Measurements from ENCODE around the gene GRIK2.

GRIK2 gene

DNA sequence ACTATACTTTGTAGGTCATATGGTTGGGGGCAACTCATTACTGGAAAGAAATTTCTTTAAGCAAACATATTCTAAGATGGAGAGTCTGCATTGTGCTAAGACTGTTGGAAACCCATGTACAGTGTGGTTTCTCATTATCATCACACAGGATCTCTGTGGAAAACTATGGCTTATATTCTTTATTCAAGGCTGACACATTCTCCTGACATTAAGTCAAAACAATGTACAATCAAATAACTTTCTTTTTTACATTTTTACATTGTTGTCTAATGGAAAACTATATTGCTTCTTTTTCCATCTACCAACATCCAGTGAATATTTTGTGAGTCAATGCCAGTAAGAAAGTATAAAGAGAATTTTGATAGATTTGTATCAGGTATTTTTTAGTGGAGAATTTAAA lies 417.6 kb downstream of the GRIK2 start:
- DNase-seq = no peak

DNA sequence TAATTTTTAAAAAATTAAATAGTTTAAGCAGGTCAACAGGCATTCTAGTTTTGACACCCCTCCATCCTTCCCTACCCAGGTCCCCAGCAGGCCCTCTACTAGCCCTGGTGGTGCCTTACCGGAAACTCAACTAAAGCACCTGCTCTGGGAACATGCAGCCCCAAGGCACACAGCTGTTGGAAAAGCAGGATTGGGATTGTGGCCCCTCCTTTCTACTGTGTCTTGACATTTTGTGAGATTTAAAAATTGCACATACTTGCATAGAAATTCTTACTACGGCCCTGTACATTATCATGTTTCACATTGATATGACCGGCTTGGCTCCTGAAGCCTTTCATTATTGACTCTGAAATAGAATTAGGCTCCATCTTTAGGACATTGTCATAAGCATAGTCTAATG lies 423.2 kb downstream of the GRIK2 start:
- no peak for DNase-seq

DNA sequence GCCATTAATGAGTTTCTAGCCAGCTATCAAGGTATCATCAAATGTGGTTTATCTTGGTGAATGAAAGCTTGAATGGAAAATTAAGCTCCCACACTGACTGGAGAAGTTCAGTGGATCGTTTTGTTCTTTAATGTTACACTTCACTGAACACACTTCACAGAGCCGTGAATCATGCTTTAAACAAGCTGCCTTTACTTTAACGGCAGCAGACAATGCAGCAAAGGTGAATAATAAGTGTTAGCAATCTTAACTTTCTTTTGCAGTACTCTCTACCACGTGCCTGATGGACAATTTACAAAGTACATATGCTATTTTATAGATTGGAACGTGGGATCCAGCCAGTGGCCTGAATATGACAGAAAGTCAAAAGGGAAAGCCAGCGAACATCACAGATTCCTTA lies 424.5 kb downstream of the GRIK2 start:
- no peak for DNase-seq

DNA sequence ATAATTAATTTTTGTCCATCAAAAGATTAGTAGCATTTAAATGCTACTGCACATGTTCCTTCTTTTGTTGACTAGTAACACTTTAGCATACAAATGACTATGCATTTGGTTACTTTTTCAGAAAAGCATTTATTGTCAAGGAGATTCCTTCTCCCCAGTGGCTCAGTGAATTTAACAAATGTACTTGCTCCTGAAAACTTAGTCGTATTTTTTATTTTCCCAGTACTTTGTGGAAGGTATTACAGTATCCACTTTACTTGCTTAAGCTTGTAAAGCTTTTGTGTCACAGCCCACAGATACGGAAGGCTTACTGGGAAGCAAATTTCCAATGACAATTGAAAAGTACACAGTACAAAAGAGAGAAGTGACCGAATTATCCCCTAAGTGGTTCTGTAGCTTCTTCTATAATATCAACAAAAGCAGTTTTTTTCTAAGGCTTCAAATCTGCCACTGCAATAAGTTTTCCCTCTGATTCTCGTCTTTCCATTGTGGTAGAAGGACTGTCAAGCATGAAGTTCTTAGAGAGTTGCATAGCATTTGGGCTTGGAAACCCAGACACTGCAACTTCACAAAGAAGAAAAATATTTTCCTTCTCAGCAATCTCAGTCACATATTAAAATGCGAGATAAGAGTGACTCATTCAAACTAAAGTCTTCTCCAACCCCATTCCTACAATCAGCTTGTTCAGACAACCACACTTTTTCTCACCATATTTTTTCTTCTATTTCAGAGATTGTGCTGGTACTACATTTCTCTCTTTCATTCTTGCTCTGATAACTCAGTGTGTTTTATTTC lies 431.2 kb downstream of the GRIK2 start:
- DNase-seq = no peak

DNA sequence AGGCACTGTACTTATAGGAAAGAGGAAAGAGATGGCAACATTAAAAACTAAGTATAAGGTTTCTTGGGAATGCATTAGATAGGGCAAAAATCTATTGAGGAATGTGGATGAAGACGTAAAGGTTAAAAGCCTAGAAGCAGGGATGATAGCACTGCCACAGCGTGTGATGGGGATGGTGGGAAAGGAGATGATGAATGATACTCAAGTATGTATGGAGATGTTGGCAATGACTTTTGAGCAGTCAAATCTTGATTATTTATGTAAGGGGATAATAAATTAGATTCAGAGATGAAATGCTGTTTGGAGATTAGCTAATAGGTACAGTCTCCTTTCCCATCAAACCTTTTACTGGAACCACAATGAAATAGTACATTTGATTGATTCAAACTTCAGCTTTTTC lies 432.8 kb downstream of the GRIK2 start:
- DNase-seq = no peak

DNA sequence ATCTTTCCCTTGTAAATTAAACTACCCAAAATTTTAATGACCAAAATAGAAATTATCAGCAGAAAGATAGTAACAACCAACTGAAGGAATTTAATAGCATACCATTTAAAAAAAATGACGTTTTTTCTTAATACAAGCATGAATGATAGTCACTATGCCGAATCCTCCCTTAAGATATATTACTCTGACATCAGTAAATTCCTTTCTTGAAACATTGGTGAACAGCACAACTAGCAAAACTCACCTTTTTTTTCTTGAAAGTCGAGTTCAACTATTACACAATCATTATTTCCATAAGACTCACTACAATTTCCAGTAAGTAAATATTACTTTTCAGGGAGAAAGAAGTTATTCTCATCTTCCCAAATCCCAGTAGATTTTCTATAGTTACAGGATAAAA lies 433.2 kb downstream of the GRIK2 start:
- DNase-seq = no peak

DNA sequence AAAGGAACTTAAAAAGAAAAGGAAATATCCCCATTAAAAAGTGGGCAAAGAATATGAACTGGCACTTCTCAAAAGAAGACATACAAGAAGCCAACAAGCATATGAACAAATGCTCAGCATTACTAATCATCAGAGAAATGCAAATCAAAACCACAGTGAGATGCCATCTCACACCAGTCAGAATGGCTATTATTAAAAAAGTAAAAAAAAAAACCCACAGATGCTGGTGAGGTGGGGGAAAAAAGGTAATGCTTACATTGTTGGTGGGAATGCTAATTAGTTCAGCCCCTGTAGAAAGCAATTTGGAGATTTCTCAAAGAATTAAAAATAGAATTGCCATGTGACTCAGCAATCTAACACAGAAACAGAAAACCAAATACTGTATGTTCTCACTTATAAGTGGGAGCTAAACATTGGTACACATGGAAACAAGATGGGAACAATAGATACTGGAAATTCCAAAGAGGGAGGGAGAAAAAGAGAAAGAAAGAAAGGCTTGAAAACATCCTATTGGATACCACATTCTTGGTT lies 437.1 kb downstream of the GRIK2 start:
- DNase-seq = no peak

DNA sequence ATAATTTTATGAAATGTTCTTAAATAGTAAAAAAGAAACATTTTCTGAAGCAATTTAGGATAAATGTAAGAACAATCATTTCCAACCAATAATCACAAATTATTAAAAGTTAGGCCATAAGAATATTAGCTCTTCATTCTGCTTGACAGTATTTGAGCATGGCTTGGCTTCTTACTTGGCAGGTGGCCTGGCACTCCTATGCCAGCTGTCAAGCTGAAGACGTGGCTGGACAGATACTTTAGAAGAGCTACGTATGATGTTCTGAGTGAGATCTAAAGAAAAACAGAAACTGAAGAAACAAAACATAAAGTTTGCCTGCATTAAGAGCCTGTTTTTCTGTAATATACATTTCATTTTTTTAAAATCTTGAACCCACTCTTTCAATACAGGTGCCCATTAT lies 438.9 kb downstream of the GRIK2 start:
- no peak for DNase-seq

DNA sequence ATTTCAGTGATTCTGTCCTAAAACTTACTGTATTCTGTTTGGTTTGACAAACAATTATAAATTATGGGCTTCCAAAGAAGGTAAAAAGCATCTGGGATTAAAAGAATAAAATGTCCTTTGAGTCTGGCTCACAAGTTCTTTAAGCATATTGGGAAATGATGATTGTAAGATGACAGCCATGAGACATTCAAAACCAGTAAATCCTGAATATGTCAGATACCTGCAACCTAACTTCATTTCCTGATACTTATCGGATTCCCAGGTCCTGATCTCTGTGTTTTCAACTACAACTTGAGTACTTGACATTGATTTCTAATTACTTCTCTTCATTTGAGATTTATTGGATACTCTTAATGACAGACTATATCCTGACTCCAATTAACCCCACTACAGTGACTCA lies 446.6 kb downstream of the GRIK2 start:
- DNase-seq = no peak

DNA sequence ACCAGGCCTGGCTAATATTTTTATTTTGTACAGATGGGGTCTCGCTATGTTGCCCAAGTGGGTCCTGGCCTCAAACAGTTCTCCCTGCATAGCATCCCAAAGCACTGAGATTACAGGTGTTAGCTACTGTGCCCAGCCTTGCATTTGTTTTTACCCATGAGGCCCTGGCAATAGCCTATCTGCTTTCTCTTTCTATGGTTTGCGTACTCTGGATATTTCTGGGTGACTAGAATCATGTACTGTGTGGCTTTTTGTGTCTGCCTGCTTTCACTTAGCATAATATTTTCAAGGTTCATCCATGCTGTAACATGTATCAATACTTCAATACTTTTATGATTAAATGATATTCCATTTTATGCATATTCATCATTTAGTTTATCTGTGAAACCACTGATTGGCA lies 451.7 kb downstream of the GRIK2 start:
- no peak for DNase-seq

DNA sequence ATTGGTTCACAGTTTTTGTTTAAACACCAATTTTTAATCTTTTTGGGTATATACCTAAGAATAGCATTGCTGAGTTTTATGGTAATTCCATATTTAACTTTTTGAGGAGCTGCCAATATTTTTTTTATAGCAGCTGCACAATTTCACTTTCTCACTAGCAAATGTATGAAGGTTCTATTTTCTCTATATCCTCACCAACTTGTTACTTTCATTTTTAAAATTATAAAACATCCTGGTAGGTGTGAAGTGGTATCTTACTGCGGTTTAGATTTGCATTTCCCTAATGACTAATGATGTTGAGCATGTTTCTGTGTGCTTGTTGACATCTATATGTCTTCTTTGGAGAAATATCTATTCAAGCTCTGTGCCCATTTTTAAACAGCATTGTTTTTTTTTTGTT lies 452.1 kb downstream of the GRIK2 start:
- DNase-seq = no peak

DNA sequence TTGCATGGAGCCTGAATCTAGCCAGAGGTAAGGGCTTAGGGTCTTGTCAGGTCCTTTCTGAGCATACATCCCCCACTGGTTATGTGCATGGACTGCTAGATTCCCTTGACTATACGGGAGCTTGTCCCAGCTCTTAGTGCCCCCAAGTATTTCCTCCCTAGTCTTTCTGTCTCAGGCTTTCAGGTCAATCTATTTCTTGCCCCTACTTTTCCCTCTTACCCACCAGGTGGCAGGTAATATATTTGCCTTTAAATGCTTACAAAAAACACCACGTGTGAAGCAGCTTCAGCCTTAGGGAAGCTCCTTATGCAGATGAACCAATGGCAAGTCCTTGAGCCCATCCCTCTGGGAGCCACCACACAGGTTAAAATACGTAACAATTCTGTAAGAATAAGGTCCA lies 454.2 kb downstream of the GRIK2 start:
- DNase-seq = no peak

DNA sequence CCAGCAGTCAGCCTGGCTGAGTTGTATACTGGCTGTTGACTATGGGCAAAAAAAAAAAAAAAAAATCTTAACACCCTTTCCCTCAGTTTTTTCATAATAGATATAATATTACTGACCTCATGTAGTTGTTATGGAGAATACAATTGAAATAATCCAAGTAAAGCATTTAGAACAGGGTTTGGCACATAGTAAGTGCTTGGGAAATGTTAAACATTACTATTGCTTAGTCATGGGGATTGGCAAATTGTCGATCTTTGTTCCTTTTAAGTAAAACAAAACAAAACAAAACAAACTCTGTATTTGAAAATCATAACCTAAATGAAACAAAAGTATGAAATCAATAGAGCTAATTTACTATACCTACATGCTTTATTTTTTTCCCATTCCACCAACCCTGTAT lies 458.4 kb downstream of the GRIK2 start:
- no peak for DNase-seq

DNA sequence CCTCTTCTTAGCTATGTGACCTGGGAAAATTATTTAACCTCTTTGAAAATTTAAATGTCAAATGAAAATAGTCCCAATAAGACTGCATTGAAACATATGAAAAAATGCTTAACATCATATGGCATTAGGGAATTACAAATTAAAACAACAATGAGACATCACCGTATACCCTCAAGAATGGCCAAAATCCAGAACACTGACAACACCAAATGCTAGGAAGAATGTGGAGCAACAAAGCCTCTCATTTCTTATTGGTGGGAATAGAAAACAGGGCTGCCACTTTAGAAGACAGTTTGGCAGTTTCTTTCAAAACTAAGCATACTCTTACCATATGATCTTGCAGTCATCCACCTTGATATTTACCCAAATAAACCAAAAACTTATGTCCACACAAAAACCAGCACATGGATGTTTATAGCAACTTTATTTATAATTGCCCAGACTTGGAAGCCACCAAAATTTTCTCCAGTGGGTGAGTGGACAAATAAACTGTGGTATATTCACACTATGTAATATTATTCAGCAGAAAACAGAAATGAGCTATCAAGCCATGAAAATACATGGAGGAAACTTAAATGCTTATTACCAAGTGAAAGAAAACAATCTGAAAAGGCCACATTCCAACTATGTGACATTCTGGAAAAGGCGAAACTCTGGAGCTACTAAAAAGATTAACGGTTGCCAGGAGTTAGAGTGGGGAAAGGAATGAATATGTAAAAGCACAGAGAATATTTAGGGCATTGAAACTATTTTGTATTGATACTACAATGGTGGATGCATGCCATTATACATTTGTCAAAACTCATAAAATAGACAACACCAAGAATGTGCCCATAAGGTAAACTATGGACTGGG lies 459.9 kb downstream of the GRIK2 start:
- DNase-seq = no peak

DNA sequence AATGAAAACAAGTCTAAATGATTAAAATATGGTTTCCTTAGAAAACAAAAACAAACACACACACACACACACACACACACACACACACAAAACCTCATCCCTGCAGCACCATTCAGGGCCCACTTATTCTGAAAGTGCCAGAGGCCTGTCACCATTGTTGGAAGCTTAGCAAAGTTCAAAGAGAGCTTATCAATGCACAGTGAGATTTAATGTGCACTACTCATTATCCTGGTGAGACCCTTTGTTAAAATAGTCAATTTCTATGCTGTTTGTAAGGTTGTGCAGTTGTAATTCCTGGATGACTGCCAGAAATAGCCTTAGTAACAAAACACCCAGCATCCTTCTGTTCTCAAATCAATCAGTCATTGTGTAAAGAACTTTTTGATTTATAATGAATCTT lies 482.9 kb downstream of the GRIK2 start:
- DNase-seq = no peak

DNA sequence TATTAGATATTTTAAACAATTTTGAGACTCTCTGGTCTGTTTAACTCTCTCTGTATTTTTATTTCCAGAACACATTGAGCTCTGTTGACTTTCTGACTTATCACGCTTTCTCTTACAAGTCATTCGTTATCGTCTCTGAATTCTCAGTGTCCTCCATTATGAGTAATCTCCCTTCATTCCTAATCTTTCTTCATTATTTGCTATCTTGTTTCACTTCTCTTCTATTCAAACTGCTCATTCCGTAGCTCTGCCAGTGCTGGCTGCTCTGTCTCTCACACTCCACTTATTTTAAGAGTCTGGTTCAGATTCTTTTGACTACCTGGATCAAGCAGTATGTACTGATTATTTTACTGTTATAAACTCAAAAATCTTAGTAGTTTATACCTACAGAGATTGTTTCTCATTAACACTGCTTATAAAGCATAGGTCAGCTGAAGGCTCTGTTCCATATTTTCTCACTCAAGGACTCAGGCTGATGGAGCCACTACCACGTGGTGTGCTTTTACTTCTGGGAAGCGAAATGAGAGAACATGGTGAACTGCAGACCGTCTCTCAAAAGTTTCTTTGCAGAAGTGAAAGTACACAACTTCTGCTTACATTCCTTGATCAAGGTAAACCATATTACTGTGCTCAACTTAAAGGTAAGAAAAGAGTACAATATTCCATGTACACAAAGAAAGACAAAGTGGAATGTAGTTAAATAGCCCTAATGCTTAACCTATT lies 485.2 kb downstream of the GRIK2 start:
- no peak for DNase-seq

DNA sequence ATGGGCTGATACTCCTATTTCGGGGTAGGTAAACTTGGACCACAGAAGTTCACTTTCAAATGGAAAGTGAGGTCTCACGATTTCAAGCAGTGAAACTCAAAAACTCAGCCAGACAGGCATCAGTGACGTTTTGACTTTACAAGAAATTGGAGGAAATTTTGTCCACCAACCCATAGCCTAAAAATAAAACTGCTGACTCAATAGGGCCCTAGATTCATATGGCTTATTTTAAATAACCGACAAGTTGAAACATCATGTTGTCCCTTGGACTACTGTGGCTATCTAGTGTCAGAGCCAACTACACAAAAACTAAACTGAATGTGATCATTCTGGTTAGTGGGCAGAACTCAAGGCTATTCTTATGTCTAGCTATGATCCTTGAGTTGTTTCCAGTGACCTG lies 486.3 kb downstream of the GRIK2 start:
- no peak for DNase-seq

DNA sequence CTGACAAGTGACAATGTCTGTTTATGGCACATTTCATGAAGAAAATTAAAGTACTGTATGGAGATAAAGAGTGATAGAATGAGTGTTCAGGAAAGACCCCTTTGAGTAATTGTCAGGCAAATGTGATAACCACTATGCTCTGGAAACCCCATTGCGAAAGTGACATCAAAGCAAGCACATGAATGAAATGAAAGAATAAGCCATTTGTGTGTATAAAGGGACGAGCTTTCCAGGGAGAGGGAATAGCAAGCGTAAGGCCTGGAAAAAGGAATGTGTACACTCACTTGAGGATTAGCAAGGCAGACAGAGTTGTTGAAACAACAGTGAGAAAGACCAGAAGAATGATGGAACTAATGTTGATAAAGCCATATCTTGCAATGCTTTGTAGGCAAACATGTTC lies 490.0 kb downstream of the GRIK2 start:
- DNase-seq = no peak

DNA sequence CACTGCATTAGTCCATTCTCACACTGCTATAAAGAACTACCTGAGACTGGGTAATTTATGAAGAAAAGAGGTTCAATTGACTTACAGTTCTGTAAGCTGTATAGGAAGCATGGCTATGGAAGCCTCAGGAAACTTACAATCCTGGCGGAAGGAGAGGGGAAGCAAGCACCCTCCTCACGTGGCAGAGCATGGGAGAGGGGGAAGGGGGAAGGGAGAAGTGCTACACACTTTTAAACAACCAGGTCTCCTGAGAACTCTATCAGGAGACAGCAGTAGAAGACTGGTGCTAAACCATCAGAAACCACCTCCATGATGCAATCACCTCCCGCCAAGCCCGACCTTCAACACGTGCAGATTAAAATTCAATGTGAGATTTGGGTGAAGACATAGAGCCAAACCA lies 494.0 kb downstream of the GRIK2 start:
- no peak for DNase-seq

DNA sequence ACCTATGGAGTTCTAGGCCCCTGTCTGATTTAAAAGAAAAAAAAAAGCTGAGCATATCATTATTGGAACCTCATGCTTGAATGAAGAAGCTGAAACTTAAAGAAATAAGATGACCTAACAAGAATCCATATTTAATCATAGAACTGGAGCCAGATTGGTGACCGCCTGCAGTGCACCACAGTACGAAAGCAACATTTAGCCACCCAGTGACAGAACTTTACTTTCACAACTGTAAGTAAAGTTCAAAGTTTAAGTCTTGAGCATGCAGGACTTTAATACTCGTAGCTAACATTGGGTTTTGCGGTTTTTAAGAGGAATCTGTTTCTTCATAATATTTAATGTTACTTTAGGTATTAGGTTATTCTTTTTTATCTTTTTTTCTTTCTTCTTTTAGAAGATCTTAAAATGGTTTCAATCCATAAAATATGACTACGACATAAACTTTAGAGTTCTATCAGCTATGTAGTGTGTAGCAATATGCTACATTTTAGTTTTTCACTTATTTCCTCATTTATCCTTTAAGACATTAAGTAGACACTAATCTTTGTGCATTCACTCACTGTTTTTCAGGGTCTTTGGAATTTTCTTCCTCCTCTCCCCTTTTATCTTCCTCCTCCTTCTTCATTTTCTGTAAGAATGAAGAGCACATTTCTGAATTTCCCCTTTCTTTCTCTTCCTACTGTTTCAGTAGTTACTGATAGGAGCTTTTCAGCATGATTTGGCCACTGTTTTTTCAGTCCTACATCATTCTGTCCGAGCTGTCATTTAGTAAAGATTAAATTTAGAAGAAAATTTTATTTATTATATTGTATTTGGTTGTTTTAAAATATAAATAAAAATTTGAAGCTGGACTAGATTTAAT lies 514.1 kb downstream of the GRIK2 start:
- DNase-seq = no peak

DNA sequence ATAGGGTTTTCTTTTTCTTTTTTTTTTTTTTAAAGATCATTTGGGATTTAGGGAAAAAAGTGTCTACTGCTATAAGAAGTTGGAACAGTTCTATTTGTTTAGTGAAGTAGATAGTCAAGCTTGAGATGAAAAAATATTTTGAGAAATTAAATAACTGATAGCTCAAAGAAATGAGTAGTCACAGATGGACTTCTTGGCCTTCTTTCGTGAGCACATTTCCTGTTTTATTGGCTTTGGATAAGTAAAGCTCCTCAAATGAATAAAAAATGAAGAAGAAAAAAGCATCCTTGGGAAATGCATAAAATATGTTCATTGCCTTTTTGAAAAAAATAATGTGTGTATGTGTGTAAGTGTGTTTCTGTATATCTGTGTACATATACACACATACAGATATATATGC lies 515.9 kb downstream of the GRIK2 start:
- no peak for DNase-seq

DNA sequence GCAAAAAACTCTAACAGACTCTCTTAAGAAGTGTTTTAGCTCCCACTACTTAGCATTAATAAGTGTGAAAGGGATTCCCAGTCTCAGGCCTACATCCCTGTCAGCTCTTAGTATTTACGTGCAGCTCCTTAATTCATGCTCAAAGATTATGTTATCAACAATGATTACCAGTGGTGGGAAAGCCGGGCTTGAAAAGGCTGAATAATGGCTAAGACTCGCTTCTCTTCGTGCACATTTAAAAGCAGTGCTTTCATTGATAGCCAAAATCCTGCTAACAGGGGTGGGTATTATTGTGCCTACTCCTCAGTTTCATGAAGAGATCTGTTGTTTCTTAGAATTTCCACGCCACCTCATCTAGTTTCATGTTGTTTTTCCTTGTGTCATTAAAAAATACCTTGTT lies 518.8 kb downstream of the GRIK2 start:
- DNase-seq = no peak

DNA sequence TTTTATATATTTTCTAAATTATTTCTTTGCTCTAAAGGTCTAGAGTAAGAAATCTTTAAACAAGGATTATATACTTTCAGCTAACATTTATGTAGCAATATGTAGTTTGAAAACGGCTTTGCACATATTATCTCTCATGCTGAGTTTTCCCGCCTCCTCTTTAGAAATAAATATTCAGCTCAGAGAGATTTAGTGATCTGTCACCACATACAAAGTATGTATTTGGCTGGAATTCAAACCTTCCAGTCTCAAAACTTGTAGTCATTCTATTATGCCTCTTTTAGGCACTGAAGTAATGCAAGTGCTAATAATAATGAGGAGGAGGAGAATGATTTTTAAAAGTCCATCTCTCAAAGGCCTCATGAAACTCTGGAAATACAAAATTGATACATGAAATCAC lies 525.0 kb downstream of the GRIK2 start:
- DNase-seq = no peak

Measured in activated CD4-positive, alpha-beta T cell treated with anti-CD3 and anti-CD28 coated beads, Interleukin-2, amount 50 U/mL, for 1 hour (primary cell).